CD4-positive, alpha-beta T cell (primary cell): ENCODE data around the gene NEK3. TPM values are rescaled to one million over a fixed set of nuclear protein-coding genes. Genes with fewer than 3 reads are reported as not detected.

ENCODE experiments used
- ATAC-seq: fragments of 200-7000 bp; cut with Tn5 transposase; one replicate; pipeline ENCODE4 v1.10.0; 2022; ENCODE audit warnings: mild to moderate bottlenecking; ENCODE audit not compliant: poor library complexity
- CTCF ChIA-PET: fragments of 350-600 bp; sonication (Branson Sonifier 250); formaldehyde crosslinking; loops from one replicate; lab custom pipeline; 2021; ENCODE audit warnings: antibody characterized with exemption, inconsistent platforms; lab: Charles Lee
- POLR2A ChIA-PET: fragments of 350-600 bp; sonication (Branson Sonifier 250); formaldehyde crosslinking; loops from one replicate; lab custom pipeline; 2021; ENCODE audit warnings: antibody characterized with exemption, inconsistent platforms; lab: Charles Lee
- DNase-seq, 14 experiments: peaks; one replicate each; pipeline ENCODE4 v3.0.0-alpha.2; 2013 to 2020; ENCODE audit warnings: mixed read lengths in 2 of 14
- H3K27ac ChIP-seq, 2 donors: one replicate each; pipeline versions ENCODE4 v1.5.1 to v1.7.0; 2013; ENCODE audit warnings: low read length in 2 of 2, low read depth in 1 of 2, mild to moderate bottlenecking in 1 of 2
- H3K27me3 ChIP-seq, 2 experiments: 1 replicate in 1 of 2; 2 replicates in 1 of 2; pipeline versions ENCODE4 v1.6.1 to v1.7.0; 2013; ENCODE audit warnings: low read length in 2 of 2, control low read depth in 1 of 2, mild to moderate bottlenecking in 1 of 2, moderate library complexity in 1 of 2; ENCODE audit not compliant: insufficient read depth in 2 of 2, control insufficient read depth in 1 of 2
- H3K36me3 ChIP-seq: one replicate; pipeline ENCODE4 v1.6.1; 2013; ENCODE audit warnings: low read length, control low read depth; ENCODE audit not compliant: insufficient read depth
- H3K4me1 ChIP-seq: one replicate; pipeline ENCODE4 v1.6.1; 2013; ENCODE audit warnings: low read length, control low read depth; ENCODE audit not compliant: insufficient read depth
- H3K4me3 ChIP-seq: one replicate; pipeline ENCODE4 v1.5.1; 2013; ENCODE audit warnings: mild to moderate bottlenecking, low read length, moderate library complexity
- H3K9me3 ChIP-seq, 2 experiments: 1 replicate in 1 of 2; 2 replicates in 1 of 2; pipeline versions ENCODE4 v1.6.1 to v1.7.0; 2013; ENCODE audit warnings: low read length in 2 of 2, mild to moderate bottlenecking in 2 of 2, control low read depth in 1 of 2, moderate library complexity in 1 of 2; ENCODE audit not compliant: control insufficient read depth in 1 of 2, insufficient read depth in 1 of 2
- H3K27ac Mint-ChIP-seq: one replicate; pipeline ENCODE4 v1.8.0; 2020; ENCODE audit warnings: mixed read lengths
- H3K27me3 Mint-ChIP-seq: one replicate; pipeline ENCODE4 v1.8.0; 2021; ENCODE audit warnings: mixed read lengths
- H3K36me3 Mint-ChIP-seq: one replicate; pipeline ENCODE4 v1.8.0; 2021; ENCODE audit warnings: low read depth, mixed read lengths
- H3K4me1 Mint-ChIP-seq: one replicate; pipeline ENCODE4 v1.8.0; 2021; ENCODE audit warnings: low read depth, mixed read lengths
- H3K4me3 Mint-ChIP-seq: one replicate; pipeline ENCODE4 v1.8.0; 2020; ENCODE audit warnings: mild to moderate bottlenecking, mixed read lengths
- H3K9me3 Mint-ChIP-seq: one replicate; pipeline ENCODE4 v1.8.0; 2020; ENCODE audit warnings: mixed read lengths
- CTCF ChIP-seq: fragments of 200-600 bp; IDR thresholded peaks from one replicate; pipeline ENCODE4 v1.8.0; 2022; ENCODE audit warnings: antibody characterized with exemption, mild to moderate bottlenecking
- intact Hi-C, 2 experiments: fragments of 100-400 bp; cut with DNase I in 1 of 2; cut with micrococcal nuclease in 1 of 2; formaldehyde crosslinking; loops; one replicate each; pipeline versions ENCODE4 v1.15.1 to v1.9.0; 2023 to 2025; cut with DNase I, micrococcal nuclease
- total RNA-seq, 174 experiments: library from RNA in 2 of 174; stranded (reverse) in 2 of 174; gene quantifications; one replicate each; pipeline ENCODE4 v1.2.3 and lab custom pipeline; 2021 to 2026

NEK3 gene
- total RNA-seq, 2 experiments from 2014 or later, result 7.0 TPM

DNA sequence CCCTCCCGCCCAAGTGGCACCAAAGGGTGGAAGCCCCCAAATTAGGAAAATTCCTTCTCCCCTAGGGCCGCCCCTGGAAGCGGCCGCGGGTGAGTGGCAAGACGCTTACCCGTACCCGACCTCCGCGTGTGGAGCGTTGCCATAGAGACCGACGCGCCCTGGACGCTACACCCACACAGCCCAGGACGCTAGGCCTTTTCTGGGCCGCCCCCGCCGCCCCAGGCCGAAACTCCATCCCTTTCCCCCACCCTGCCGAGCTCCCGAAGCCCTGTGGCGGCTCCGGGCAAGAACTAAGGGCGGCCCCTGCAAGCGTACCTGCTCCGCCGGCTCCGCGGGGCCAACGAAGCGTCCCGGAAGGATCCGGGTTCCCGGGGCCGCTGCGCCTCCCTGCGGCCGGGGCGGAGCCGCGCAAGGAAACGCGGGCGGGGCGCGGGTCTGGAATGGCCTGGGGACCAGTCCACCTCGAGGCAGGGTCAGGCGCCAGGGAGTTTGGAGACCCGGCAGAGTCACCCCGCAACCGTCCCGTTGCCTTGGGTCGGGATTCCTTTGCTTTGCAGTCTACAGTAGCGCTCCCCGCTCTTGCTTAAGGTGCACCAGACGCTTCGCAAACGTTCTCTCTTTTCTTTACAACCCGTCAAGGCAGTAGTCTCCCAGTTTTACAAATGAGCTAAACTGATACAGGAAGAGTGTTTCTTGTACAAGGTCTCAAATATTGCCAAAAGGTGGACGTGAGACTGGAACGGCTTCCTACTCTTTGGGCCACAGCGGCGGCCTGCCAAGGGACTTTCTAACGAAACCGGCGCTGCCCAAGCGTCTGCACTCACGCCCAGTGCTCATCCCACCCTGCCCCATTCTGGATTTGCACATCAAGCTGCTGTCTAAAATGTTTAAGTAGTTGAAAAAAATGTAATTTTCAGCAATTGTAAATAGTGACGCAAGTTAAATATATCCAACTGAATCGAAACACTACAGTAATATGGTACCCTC, 30.4 kb downstream of the NEK3 start, which contains the start of gene NEK5:
NEK5 (minus strand) TSS at position 360 of the 987 bp plus-strand sequence. CDS start 1,591 bp downstream, outside the sequence.
- peaks cover 20% of the 10 kb centered on the region for H3K4me1 Mint-ChIP-seq
- Histone ChIP-seq H3K4me3 (peak within 1 kb of the TSS; percentile 65), H3K27me3 (peaks cover 3 to 5% of the 10 kb centered on the region in 2 experiments), H3K4me1 (peaks cover 19% of the 10 kb centered on the region), H3K36me3 (no peaks in the 10 kb centered on the region), H3K9me3 (no peaks in the 10 kb centered on the region), H3K27ac (no peak within 1 kb of the TSS)
- POLR2A ChIA-PET, result interaction anchor here (1.3 kb wide), 1 partner anchor 233 kb away, joined by 4 read pairs; no protein-coding TSS in a partner anchor
- H3K27me3 Mint-ChIP-seq, result no peaks in the 10 kb centered on the region
- H3K27ac Mint-ChIP-seq, result no peak within 1 kb of the TSS
- H3K4me3 Mint-ChIP-seq, result peak within 1 kb of the TSS; percentile 76
- no peaks in the 10 kb centered on the region for H3K9me3 Mint-ChIP-seq
- DNase-seq (peak; percentile 8 to 72 (median 39)), ATAC-seq (peak; percentile 82)
- intact Hi-C loops, result loop anchor here (1.0 to 10.0 kb wide), 5 partner anchors 63 to 1004 kb away; no protein-coding TSS in a partner anchor
- peaks cover 31% of the 10 kb centered on the region for H3K36me3 Mint-ChIP-seq
- CTCF ChIA-PET, result interaction anchor here (1.4 to 1.7 kb wide), 3 partner anchors 19 to 279 kb away, joined by 3 to 4 read pairs (median 3); no protein-coding TSS in a partner anchor
- TF ChIP-seq CTCF, result peak; percentile 70

GRCh38 chr13:52127783-52128702, 31.4 kb downstream of the NEK3 start:
- intact Hi-C loops, result loop anchor here (1.0 to 10.0 kb wide), 9 partner anchors 64 to 1003 kb away; partner anchors contain the start of gene TMEM272 (in 2 of the 2)
- Mint-ChIP-seq H3K27ac (no peak overlapping the region), H3K9me3 (no peaks in the 10 kb centered on the region), H3K4me1 (peaks cover 20% of the 10 kb centered on the region), H3K4me3 (peak overlapping the region; percentile 76), H3K36me3 (peaks cover 22% of the 10 kb centered on the region), H3K27me3 (no peaks in the 10 kb centered on the region)
- ATAC-seq, result peak; percentile 67
- peak; percentile 26 to 80 (median 41) for DNase-seq
- TF ChIP-seq CTCF, result peak; percentile 91
- ChIA-PET POLR2A (interaction anchor here (1.1 to 1.3 kb wide), 3 partner anchors 95 to 232 kb away, joined by 3 to 6 read pairs (median 4); partner anchors contain the start of gene ALG11), CTCF (interaction anchor here (0.5 to 1.7 kb wide), 17 partner anchors 15 to 524 kb away, joined by 3 to 8 read pairs (median 4); partner anchors contain the start of gene SUGT1)
- H3K36me3 ChIP-seq, result no peaks in the 10 kb centered on the region
- no peaks in the 10 kb centered on the region for H3K9me3 ChIP-seq
- peaks cover 3 to 5% of the 10 kb centered on the region in 2 experiments for H3K27me3 ChIP-seq
- H3K4me1 ChIP-seq, result peaks cover 19% of the 10 kb centered on the region
- no peak overlapping the region for H3K27ac ChIP-seq
- peak overlapping the region; percentile 65 for H3K4me3 ChIP-seq
